ENCODE results near the gene RGS6. TPM values are rescaled to one million over a fixed set of nuclear protein-coding genes. Genes with fewer than 3 reads are reported as not detected.

RGS6 gene
- total and polyA plus RNA-seq, 2 of the 4 experiments (the other 2 are of a cell fraction): not detected

- Histone ChIP-seq H3K27ac (ENCODE audit: insufficient read depth, low read length) (no peak overlapping the region), H4K8ac (ENCODE audit: low read depth in 2 of 2, low read length in 2 of 2) (no peak overlapping the region), H3K9me3 (ENCODE audit: control insufficient read depth, insufficient read depth, low read length) (no peaks in the 10 kb centered on the region), H3K4me2 (ENCODE audit: low read depth, low read length) (no peak overlapping the region), H2BK5ac (ENCODE audit: low read depth, low read length, poor library complexity, severe bottlenecking) (no peak overlapping the region), H3K4ac (ENCODE audit: low read depth, low read length) (no peak overlapping the region), H3K14ac (replicated peaks; ENCODE audit: low read depth, low read length) (no peak overlapping the region), H3K27me3 (ENCODE audit: control insufficient read depth, insufficient read depth, low read length) (no peaks in the 10 kb centered on the region), H4K91ac (ENCODE audit: insufficient read depth, low read depth, low read length) (no peak overlapping the region), H2AK5ac (ENCODE audit: low read depth, low read length) (no peak overlapping the region), H4K20me1 (ENCODE audit: insufficient read depth, low read length) (no peaks in the 10 kb centered on the region), H2BK15ac (ENCODE audit: low read depth, low read length) (no peak overlapping the region), H3K9ac (ENCODE audit: low read depth, low read length) (no peak overlapping the region), H3K56ac (ENCODE audit: extremely low read depth, insufficient read depth, low read length) (no peak overlapping the region), H3K9me1 (ENCODE audit: insufficient read depth, low read length) (no peaks in the 10 kb centered on the region), H3K36me3 (ENCODE audit: control insufficient read depth, insufficient read depth, low read length) (no peaks in the 10 kb centered on the region), H3K4me1 (ENCODE audit: control insufficient read depth, insufficient read depth, low read length) (no peaks in the 10 kb centered on the region), H2BK120ac (ENCODE audit: low read depth, low read length) (no peak overlapping the region), H2AFZ (replicated peaks; ENCODE audit: low read length, poor library complexity) (no peak overlapping the region), H3K79me1 (ENCODE audit: low read depth in 1 of 2, low read length in 2 of 2) (no peaks in the 10 kb centered on the region), H4K5ac (ENCODE audit: low read depth, low read length) (no peak overlapping the region), H3K18ac (ENCODE audit: low read depth, low read length) (no peak overlapping the region), H2AK9ac (replicated peaks; ENCODE audit: low read depth, low read length, poor library complexity) (no peak overlapping the region), H3K23ac (ENCODE audit: low read depth, low read length) (no peak overlapping the region), H3K4me3 (ENCODE audit: insufficient read depth, low read depth, low read length) (no peak overlapping the region), H2BK20ac (ENCODE audit: low read depth, low read length) (no peak overlapping the region)
- no peak for DNase-seq
- intact Hi-C loops (cut with micrococcal nuclease) (no loop called here), dilution Hi-C loops (cut with HindIII; ENCODE audit: low sequenced_read_pairs, unreplicated experiment) (no loop called here), in situ Hi-C loops (cut with MboI; ENCODE audit: low sequenced_read_pairs) (no loop called here)
- POLR2A ChIA-PET (ENCODE audit: unreplicated experiment): no interaction called here
- ATAC-seq (ENCODE audit: low read depth): no peak
- CTCF ChIA-PET: no interaction called here
- no TSS peak for BruUV-seq (replicated peaks)
- no CpG with 5 or more reads among the region's 1 CpG for WGBS, 2 experiments (ENCODE audit: extremely low coverage in 2 of 2, insufficient read length in 1 of 2)
- TF ChIP-seq FOS (IDR thresholded peaks at IDR 0.05; ENCODE audit: low read depth, low read length): no peak
- TF ChIP-seq RCOR1 (IDR thresholded peaks at IDR 0.05; ENCODE audit: insufficient replicate concordance, low read length): no peak
- TF ChIP-seq BHLHE40 (IDR thresholded peaks at IDR 0.05; ENCODE audit: low read depth, low read length): no peak
- TF ChIP-seq MAZ (IDR thresholded peaks at IDR 0.05; ENCODE audit: borderline replicate concordance, low read depth, low read length): no peak
- TF ChIP-seq, protein P1, sequence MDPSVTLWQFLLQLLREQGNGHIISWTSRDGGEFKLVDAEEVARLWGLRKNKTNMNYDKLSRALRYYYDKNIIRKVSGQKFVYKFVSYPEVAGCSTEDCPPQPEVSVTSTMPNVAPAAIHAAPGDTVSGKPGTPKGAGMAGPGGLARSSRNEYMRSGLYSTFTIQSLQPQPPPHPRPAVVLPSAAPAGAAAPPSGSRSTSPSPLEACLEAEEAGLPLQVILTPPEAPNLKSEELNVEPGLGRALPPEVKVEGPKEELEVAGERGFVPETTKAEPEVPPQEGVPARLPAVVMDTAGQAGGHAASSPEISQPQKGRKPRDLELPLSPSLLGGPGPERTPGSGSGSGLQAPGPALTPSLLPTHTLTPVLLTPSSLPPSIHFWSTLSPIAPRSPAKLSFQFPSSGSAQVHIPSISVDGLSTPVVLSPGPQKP (IDR thresholded peaks at IDR 0.05; ENCODE audit: borderline replicate concordance, low read depth, low read length): no peak
- TF ChIP-seq, protein P2, sequence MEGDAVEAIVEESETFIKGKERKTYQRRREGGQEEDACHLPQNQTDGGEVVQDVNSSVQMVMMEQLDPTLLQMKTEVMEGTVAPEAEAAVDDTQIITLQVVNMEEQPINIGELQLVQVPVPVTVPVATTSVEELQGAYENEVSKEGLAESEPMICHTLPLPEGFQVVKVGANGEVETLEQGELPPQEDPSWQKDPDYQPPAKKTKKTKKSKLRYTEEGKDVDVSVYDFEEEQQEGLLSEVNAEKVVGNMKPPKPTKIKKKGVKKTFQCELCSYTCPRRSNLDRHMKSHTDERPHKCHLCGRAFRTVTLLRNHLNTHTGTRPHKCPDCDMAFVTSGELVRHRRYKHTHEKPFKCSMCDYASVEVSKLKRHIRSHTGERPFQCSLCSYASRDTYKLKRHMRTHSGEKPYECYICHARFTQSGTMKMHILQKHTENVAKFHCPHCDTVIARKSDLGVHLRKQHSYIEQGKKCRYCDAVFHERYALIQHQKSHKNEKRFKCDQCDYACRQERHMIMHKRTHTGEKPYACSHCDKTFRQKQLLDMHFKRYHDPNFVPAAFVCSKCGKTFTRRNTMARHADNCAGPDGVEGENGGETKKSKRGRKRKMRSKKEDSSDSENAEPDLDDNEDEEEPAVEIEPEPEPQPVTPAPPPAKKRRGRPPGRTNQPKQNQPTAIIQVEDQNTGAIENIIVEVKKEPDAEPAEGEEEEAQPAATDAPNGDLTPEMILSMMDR (conservative IDR thresholded peaks at IDR 0.05; ENCODE audit: low read depth, low read length): no peak
- no peak for TF ChIP-seq NFE2L2 (IDR thresholded peaks at IDR 0.05; ENCODE audit: low read depth, low read length)
- TF ChIP-seq CEBPB (IDR thresholded peaks at IDR 0.05; ENCODE audit: low read depth, low read length): no peak
- no peak for TF ChIP-seq MXI1 (IDR thresholded peaks at IDR 0.05; ENCODE audit: borderline replicate concordance, low read depth, low read length)
- no peak for TF ChIP-seq POLR2A (IDR thresholded peaks at IDR 0.05; ENCODE audit: low read depth, low read length)
- TF ChIP-seq, protein P3, sequence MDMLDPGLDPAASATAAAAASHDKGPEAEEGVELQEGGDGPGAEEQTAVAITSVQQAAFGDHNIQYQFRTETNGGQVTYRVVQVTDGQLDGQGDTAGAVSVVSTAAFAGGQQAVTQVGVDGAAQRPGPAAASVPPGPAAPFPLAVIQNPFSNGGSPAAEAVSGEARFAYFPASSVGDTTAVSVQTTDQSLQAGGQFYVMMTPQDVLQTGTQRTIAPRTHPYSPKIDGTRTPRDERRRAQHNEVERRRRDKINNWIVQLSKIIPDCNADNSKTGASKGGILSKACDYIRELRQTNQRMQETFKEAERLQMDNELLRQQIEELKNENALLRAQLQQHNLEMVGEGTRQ (IDR thresholded peaks at IDR 0.05; ENCODE audit: low read depth, low read length): no peak
- no peak for TF ChIP-seq CHD1 (IDR thresholded peaks at IDR 0.05; ENCODE audit: low read depth, low read length)
- no peak for TF ChIP-seq MAFK (IDR thresholded peaks at IDR 0.05; ENCODE audit: low read depth, low read length)
Measured at GRCh38 chr14:72380456-72380855, 448.2 kb downstream of the RGS6 start.
